ENCODE measurements around the gene NRIP2.

The NRIP2 gene

DNA sequence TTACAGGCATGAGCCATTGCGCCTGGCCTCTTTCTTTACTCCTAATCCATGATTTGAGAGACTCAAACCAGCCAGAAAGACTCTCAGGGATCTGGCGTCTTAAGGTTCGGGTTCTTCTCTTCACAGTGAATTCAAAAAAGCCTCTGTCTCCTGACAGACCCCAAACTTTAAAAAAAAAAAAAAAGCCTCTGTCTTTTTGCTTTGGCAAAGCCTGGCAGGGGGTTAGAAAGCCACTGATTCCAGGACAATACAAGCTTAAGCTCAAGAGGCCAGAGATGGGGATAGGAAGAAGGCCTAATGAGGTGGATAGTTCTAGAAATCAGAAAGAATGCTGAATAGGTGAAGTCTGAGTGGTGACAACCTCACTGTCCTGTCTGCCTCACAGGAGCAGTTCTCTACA lies 8.8 kb downstream of the NRIP2 start:
- no peaks in the 10 kb centered on the region for H3K27me3 ChIP-seq (ENCODE audit: insufficient read depth, low read length)
- H3K79me2 ChIP-seq (ENCODE audit: control insufficient read depth, insufficient read depth, low read length, unreplicated experiment): no peaks in the 10 kb centered on the region
- no peaks in the 10 kb centered on the region for H3K4me1 ChIP-seq (ENCODE audit: control insufficient read depth, insufficient read depth, low read length, unreplicated experiment)
- no peak overlapping the region for H3K27ac ChIP-seq (ENCODE audit: low read depth, low read length)
- H3K36me3 ChIP-seq (ENCODE audit: insufficient read depth, low read length): peaks cover 7% of the 10 kb centered on the region; the same call in 1 of the 2 replicates
- H3K4me3 ChIP-seq (ENCODE audit: low read depth, low read length): no peak overlapping the region
- H2AFZ ChIP-seq (ENCODE audit: low read length, unreplicated experiment): no peak overlapping the region

DNA sequence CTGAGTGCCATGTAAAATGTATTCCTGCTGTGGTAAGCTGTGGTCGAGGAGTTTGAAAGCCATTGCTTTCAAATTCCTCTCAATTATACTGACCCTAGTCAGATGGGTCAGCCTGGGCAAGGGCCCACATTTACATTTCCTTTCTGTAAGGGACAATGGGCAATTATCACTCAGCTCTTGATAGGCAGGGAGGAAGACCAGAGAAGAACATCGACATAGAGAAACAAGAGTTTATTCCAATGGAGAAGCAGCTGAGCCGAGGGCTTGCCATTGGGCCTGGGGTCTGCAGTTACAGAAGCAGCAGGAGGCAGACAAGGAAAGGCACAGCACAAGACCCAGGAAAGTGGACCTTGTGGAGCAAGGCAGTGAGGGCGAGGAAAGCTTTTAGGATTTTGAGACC lies 9.7 kb downstream of the NRIP2 start:
- Histone ChIP-seq H3K36me3 (ENCODE audit: insufficient read depth, low read length) (peaks cover 7% of the 10 kb centered on the region; the same call in 1 of the 2 replicates), H3K79me2 (ENCODE audit: control insufficient read depth, insufficient read depth, low read length, unreplicated experiment) (no peaks in the 10 kb centered on the region)

DNA sequence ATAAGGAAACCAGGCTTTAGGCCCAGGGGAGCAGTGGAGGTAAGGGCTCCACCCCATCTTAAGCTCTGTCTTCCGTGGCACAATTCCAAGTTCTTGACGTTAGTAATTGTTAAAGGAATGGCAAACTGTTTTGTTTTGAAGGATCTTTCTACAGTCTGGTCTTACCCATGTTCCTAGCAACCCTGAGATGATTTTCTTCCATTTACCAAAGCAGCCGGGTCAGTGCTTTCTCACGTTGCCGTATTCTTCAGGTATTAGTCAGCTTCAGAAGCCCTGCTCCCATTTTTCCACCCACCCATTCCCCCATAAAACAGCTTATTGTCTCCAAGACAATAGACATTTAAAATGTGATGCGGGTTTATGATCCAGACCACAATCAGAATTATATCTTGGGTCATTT lies 10.3 kb downstream of the NRIP2 start:
- H3K4me1 ChIP-seq (ENCODE audit: control insufficient read depth, insufficient read depth, low read length, unreplicated experiment): no peaks in the 10 kb centered on the region
- H3K27ac ChIP-seq (ENCODE audit: low read depth, low read length): no peak overlapping the region
- H2AFZ ChIP-seq (ENCODE audit: low read length, unreplicated experiment): no peak overlapping the region
- H3K27me3 ChIP-seq (ENCODE audit: insufficient read depth, low read length): no peaks in the 10 kb centered on the region
- peaks cover 7% of the 10 kb centered on the region; the same call in 1 of the 2 replicates for H3K36me3 ChIP-seq (ENCODE audit: insufficient read depth, low read length)
- H3K4me3 ChIP-seq (ENCODE audit: low read depth, low read length): no peak overlapping the region
- H3K79me2 ChIP-seq (ENCODE audit: control insufficient read depth, insufficient read depth, low read length, unreplicated experiment): no peaks in the 10 kb centered on the region

More for the DNA sequence above, 9.7 kb downstream of the NRIP2 start:
- no peak overlapping the region for H3K27ac ChIP-seq (ENCODE audit: low read depth, low read length)
- no peaks in the 10 kb centered on the region for H3K4me1 ChIP-seq (ENCODE audit: control insufficient read depth, insufficient read depth, low read length, unreplicated experiment)
- H3K4me3 ChIP-seq (ENCODE audit: low read depth, low read length): no peak overlapping the region
- H2AFZ ChIP-seq (ENCODE audit: low read length, unreplicated experiment): no peak overlapping the region
- no peaks in the 10 kb centered on the region for H3K27me3 ChIP-seq (ENCODE audit: insufficient read depth, low read length)

DNA sequence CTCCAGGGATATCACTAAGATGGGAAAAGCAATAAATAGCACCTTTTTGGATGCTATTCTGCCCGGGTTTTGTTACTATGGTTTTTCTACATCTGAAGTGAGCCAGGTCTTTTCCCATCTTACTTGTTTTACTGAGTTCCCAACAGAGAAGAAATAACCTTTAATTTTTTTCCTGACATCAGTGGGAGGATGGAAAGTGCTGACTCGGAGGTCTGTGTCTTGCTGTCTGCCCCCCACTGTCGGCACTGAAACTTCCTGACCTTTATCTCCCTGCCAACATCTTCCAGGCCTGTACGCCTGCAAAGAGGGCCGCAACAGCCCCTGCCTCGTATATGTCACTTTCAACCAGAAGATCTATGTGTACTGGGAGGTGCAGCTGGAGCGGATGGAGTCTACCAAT lies 11.4 kb downstream of the NRIP2 start:
- no peaks in the 10 kb centered on the region for H3K27me3 ChIP-seq (ENCODE audit: insufficient read depth, low read length)
- no peaks in the 10 kb centered on the region for H3K79me2 ChIP-seq (ENCODE audit: control insufficient read depth, insufficient read depth, low read length, unreplicated experiment)
- no peak overlapping the region for H3K4me3 ChIP-seq (ENCODE audit: low read depth, low read length)
- no peak overlapping the region for H2AFZ ChIP-seq (ENCODE audit: low read length, unreplicated experiment)
- H3K36me3 ChIP-seq (ENCODE audit: insufficient read depth, low read length): 0 out of 2 replicates have a peak, but pooled peaks cover 5% of the 10 kb centered on the region
- H3K4me1 ChIP-seq (ENCODE audit: control insufficient read depth, insufficient read depth, low read length, unreplicated experiment): no peaks in the 10 kb centered on the region
- no peak overlapping the region for H3K27ac ChIP-seq (ENCODE audit: low read depth, low read length)

DNA sequence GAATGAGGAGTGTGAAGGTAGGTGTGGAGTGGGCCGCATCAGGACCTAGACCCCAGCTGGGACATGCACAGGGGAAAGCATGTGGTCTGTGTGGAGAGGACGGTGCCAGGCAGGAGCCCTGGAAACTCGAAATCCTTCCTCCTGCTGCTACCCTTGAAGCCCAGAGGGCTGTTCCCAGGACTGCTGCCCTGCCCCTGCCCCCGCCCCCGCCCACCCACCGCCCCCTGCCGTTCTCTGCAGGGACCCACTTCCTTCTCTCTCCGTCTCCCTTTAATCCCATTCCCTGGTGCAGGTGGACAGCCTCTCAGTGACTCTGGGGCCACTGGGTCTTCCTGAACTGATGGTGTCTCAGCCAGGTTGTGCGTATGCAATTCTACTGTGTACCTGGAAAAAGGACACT lies 14.4 kb downstream of the NRIP2 start:
- Histone ChIP-seq H3K36me3 (ENCODE audit: insufficient read depth, low read length) (peaks cover 7% of the 10 kb centered on the region; the same call in 1 of the 2 replicates), H3K27me3 (ENCODE audit: insufficient read depth, low read length) (no peaks in the 10 kb centered on the region), H2AFZ (ENCODE audit: low read length, unreplicated experiment) (no peak overlapping the region), H3K4me3 (ENCODE audit: low read depth, low read length) (no peak overlapping the region), H3K27ac (ENCODE audit: low read depth, low read length) (no peak overlapping the region), H3K4me1 (ENCODE audit: control insufficient read depth, insufficient read depth, low read length, unreplicated experiment) (no peaks in the 10 kb centered on the region), H3K79me2 (ENCODE audit: control insufficient read depth, insufficient read depth, low read length, unreplicated experiment) (peaks cover 4% of the 10 kb centered on the region)

DNA sequence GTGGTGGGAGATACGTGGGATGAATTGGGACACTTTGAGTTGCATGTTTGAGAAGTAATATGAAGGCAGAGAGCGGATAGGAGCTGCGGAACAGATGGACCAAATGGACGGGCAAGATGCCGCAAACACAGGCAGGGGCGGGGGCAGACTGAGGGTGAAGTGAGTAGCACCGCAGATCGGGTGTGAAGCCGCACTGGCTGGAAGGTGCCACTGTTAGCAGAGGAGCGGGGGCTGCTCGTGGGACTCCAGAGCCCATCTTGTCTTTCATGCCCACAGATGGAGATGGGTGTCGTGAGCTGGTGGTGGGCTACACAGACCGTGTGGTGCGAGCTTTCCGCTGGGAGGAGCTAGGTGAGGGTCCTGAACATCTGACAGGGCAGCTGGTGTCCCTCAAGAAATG lies 15.0 kb downstream of the NRIP2 start:
- no peaks in the 10 kb centered on the region for H3K27me3 ChIP-seq (ENCODE audit: insufficient read depth, low read length)
- peaks cover 7% of the 10 kb centered on the region; the same call in 1 of the 2 replicates for H3K36me3 ChIP-seq (ENCODE audit: insufficient read depth, low read length)
- H2AFZ ChIP-seq (ENCODE audit: low read length, unreplicated experiment): no peak overlapping the region
- no peak overlapping the region for H3K4me3 ChIP-seq (ENCODE audit: low read depth, low read length)
- no peak overlapping the region for H3K27ac ChIP-seq (ENCODE audit: low read depth, low read length)
- H3K79me2 ChIP-seq (ENCODE audit: control insufficient read depth, insufficient read depth, low read length, unreplicated experiment): peaks cover 9% of the 10 kb centered on the region
- no peaks in the 10 kb centered on the region for H3K4me1 ChIP-seq (ENCODE audit: control insufficient read depth, insufficient read depth, low read length, unreplicated experiment)

DNA sequence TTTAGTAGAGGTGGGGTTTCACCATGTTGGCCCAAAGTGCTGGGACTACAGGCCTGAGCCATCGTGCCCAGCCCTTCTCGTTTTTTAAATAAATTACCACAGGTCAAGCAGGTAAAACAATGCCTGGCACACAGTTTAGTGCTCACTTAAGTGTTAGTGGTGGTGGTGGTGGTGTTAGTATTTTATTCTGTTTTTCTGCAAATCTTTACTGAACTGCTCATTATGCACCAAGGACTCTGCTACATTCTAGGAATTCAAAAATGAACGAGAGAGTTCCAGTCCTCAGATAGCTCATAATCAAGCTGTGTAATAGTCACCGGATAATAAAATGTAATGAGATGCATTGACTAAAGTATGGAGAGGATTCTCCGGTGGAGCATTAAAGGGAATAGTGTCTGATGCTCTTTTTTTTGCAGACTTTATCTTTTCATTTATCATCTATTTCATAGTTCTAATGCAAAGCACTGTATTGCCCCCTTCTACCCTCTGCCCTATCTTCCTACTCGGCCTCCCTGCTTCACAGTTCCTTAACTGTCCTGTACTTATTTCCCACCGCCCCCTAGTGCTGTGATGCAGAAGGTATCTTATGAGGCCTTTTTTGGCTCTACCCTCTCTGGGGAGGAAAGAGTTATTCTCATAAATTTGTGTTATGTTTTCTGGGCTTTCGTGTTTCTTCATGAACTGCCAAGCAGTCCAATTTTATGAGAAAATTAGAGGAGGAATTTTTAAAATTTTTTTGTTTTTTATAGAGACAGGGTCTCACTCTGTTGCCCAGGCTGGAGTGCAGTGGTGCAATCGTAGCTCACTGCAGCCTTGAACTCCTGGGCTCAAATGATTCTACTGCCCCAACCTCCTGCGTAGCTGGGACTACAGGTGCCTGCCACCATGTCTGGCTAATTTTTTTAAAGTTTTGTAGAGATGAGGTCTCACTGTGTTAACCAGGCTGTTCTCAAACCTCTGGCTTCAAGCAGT lies 21.3 kb downstream of the NRIP2 start:
- no peaks in the 10 kb centered on the region for H3K27me3 ChIP-seq (ENCODE audit: insufficient read depth, low read length)
- H3K27ac ChIP-seq (ENCODE audit: low read depth, low read length): peak overlapping the region; percentile 78
- peaks cover 6% of the 10 kb centered on the region for H3K4me1 ChIP-seq (ENCODE audit: control insufficient read depth, insufficient read depth, low read length, unreplicated experiment)
- H3K36me3 ChIP-seq (ENCODE audit: insufficient read depth, low read length): peaks cover 2% of the 10 kb centered on the region; the same call in 1 of the 2 replicates
- H3K79me2 ChIP-seq (ENCODE audit: control insufficient read depth, insufficient read depth, low read length, unreplicated experiment): peaks cover 25% of the 10 kb centered on the region
- peak overlapping the region; percentile 77 for H2AFZ ChIP-seq (ENCODE audit: low read length, unreplicated experiment)
- H3K4me3 ChIP-seq (ENCODE audit: low read depth, low read length): peak overlapping the region; percentile 87

DNA sequence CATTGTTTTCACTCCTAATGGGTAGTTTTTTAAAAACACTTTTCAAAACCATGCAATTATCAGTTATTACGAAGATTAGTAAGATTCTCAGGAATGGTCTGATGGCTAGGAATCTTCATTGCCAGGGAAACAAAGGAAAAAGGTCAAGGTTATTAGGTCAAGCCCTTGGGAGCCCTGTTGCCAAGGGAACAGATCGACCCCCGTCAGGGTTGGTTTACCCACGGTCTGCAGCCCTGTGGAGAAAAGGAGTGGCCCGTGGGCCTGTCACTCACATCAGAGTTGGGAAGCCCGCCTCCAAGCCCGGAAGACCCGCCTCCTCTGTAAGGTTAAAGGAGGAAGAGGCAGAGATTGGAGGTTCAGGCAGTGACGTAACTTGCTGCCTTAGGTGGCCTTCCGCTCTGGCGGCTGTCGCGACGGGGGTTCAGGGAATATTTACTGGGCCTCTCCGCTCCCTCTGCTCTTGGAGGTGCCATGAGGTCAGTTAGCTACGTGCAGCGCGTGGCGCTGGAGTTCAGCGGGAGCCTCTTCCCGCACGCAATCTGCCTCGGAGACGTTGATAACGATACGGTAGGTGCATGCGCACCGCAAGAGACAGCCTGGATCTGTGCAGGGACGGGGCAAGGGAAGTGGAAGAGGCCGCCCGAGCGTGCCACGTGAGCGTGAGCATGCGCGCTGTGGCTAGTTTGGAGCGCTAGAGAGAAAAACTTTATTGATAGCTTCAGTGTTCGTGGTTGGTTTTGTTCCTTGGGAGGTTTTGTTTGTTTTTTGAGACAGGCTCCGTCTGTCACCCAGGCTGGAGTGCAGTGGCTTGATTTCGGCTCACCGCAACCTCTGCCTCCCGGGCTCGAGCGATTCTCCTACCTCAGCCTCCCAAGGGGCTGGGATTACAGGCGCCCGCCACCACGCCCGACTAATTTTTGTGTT lies 22.3 kb downstream of the NRIP2 start, which contains the start of gene ITFG2:
Gene ITFG2 (plus strand): TSS at position 379 of the 924 bp plus-strand sequence. CDS start 93 bp downstream, at position 472.
- peaks cover 25% of the 10 kb centered on the region for H3K79me2 ChIP-seq (ENCODE audit: control insufficient read depth, insufficient read depth, low read length, unreplicated experiment)
- H2AFZ ChIP-seq (ENCODE audit: low read length, unreplicated experiment): peak within 1 kb of the TSS; percentile 77
- peak within 1 kb of the TSS; percentile 78 for H3K27ac ChIP-seq (ENCODE audit: low read depth, low read length)
- H3K4me3 ChIP-seq (ENCODE audit: low read depth, low read length): peak within 1 kb of the TSS; percentile 87
- peaks cover 6% of the 10 kb centered on the region for H3K4me1 ChIP-seq (ENCODE audit: control insufficient read depth, insufficient read depth, low read length, unreplicated experiment)
- no peaks in the 10 kb centered on the region; the same call in 1 of the 2 replicates for H3K36me3 ChIP-seq (ENCODE audit: insufficient read depth, low read length)
- H3K27me3 ChIP-seq (ENCODE audit: insufficient read depth, low read length): no peaks in the 10 kb centered on the region

DNA sequence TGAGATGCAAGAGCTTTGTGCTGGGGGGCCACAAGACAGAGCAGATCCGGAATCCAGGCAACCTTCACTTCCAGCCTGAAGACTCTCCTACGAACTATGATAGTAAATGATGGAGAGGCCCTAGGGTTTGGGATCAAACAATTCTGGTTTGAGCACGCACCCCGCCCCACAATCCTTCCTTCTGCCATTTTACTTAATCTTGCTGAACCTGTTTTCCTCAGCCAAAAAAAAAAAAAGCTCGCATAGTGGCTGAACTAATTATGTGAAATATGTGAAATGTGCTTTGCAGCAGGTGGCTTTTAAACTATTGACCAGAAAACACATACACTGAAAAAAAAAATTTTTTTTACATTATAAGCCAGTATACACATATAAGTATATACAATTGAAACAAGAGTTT lies 23.0 kb downstream of the NRIP2 start:
- Histone ChIP-seq H2AFZ (ENCODE audit: low read length, unreplicated experiment) (no peak overlapping the region), H3K27ac (ENCODE audit: low read depth, low read length) (0 out of 2 replicates have a peak overlapping the region, but pooled peaks have one; percentile 11), H3K4me3 (ENCODE audit: low read depth, low read length) (peak overlapping the region; percentile 87), H3K4me1 (ENCODE audit: control insufficient read depth, insufficient read depth, low read length, unreplicated experiment) (peaks cover 6% of the 10 kb centered on the region), H3K36me3 (ENCODE audit: insufficient read depth, low read length) (no peaks in the 10 kb centered on the region), H3K27me3 (ENCODE audit: insufficient read depth, low read length) (no peaks in the 10 kb centered on the region), H3K79me2 (ENCODE audit: control insufficient read depth, insufficient read depth, low read length, unreplicated experiment) (peaks cover 25% of the 10 kb centered on the region)

DNA sequence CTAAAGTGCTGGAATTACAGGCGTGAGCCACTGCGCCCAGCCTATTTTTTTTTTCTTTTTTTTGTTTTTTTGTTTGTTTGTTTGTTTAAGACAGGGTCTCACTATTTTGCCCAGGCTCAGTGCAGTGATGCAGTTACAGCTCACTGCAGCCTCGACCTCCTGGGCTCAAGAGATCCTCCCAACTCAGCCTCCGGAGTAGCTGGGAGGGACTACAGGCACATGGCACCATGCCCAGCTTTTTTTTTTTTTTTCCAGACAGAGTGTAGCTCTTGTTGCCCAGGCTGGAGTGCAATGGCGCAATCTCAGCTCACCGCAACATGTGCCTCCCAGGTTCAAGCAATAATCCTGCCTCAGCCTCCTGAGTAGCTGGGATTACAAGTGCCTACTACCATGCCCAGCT lies 28.1 kb downstream of the NRIP2 start:
- H3K27me3 ChIP-seq (ENCODE audit: insufficient read depth, low read length): no peaks in the 10 kb centered on the region
- H3K79me2 ChIP-seq (ENCODE audit: control insufficient read depth, insufficient read depth, low read length, unreplicated experiment): no peaks in the 10 kb centered on the region
- peaks cover 19% of the 10 kb centered on the region for H3K4me1 ChIP-seq (ENCODE audit: control insufficient read depth, insufficient read depth, low read length, unreplicated experiment)
- peaks cover 10% of the 10 kb centered on the region; the same call in 1 of the 2 replicates for H3K36me3 ChIP-seq (ENCODE audit: insufficient read depth, low read length)
- H3K27ac ChIP-seq (ENCODE audit: low read depth, low read length): no peak overlapping the region
- H2AFZ ChIP-seq (ENCODE audit: low read length, unreplicated experiment): no peak overlapping the region
- no peak overlapping the region for H3K4me3 ChIP-seq (ENCODE audit: low read depth, low read length)
